Large intestine (tissue), 12 donors: Measurements from ENCODE around the gene NFE2L2. TPM values are rescaled to one million over a fixed set of nuclear protein-coding genes. Genes with fewer than 3 reads are reported as not detected.
A peak's percentile ranks its signal among the peaks of the same experiment; 100 is the strongest.
"Not testable (repeated sequence)": the region's sequence is repeated elsewhere in the genome, so short reads cannot be mapped to it uniquely, and the experiment has no call there.

Experiments
- DNase-seq, 2 donors: peaks; one replicate each; pipeline versions ENCODE4 v3.0.0 to v3.0.0-alpha.2; 2013
- H3K27ac ChIP-seq: one replicate; pipeline ENCODE4 v1.5.1; 2013; ENCODE audit warnings: low read length
- H3K27me3 ChIP-seq: 2 replicates; pipeline ENCODE4 v1.6.1; 2013; ENCODE audit warnings: low read length; ENCODE audit not compliant: control insufficient read depth, insufficient read depth
- H3K36me3 ChIP-seq: 2 replicates; pipeline ENCODE4 v1.6.1; 2013; ENCODE audit warnings: low read length; ENCODE audit not compliant: control insufficient read depth, insufficient read depth
- H3K4me1 ChIP-seq: one replicate; pipeline ENCODE4 v1.6.1; 2013; ENCODE audit warnings: low read length; ENCODE audit not compliant: control insufficient read depth, insufficient read depth
- H3K4me3 ChIP-seq: one replicate; pipeline ENCODE4 v1.5.1; 2013; ENCODE audit warnings: low read length
- H3K9me3 ChIP-seq: one replicate; pipeline ENCODE4 v1.6.1; 2013; ENCODE audit warnings: mild to moderate bottlenecking, low read depth, low read length, moderate library complexity; ENCODE audit not compliant: control insufficient read depth
- WGBS: methylation state at CpG from one replicate; pipeline ENCODE4 v1.1.5; 2013; ENCODE audit warnings: low lambda C conversion rate; ENCODE audit not compliant: insufficient coverage; 5-methylcytosine and 5-hydroxymethylcytosine counted together
- long read RNA-seq, 11 donors: transcript quantifications; one replicate each; lab custom pipeline, GENCODE V29; 2026
- polyA plus RNA-seq: library from polyadenylated mRNA; unstranded; fragments of 120-200 nt; gene quantifications from one replicate; pipeline ENCODE4 v1.2.1, GENCODE V29; 2013

The NFE2L2 gene
- polyA plus RNA-seq: 86.4 TPM
- long read RNA-seq, donor 1, transcript NFE2L2-201 (5 exons, 2,853 nt): major isoform, 15 of 19 reads
- long read RNA-seq, donor 1, partial matches to known transcripts: 0 of 19 reads
- long read RNA-seq, donor 1, other reads (novel, unspliced or antisense): 0 of 19 reads
- long read RNA-seq, donor 2, transcript NFE2L2-201 (5 exons, 2,853 nt): major isoform, 19 of 71 reads
- long read RNA-seq, donor 2, transcript NFE2L2-202 (5 exons, 2,651 nt): minor isoform, 10 of 71 reads
- long read RNA-seq, donor 2, partial matches to known transcripts: 38 of 71 reads
- long read RNA-seq, donor 2, other reads (novel, unspliced or antisense): 0 of 71 reads
- long read RNA-seq, donor 3: 0 reads
- long read RNA-seq, donor 4, partial matches to known transcripts: 0 of 5 reads
- long read RNA-seq, donor 4, other reads (novel, unspliced or antisense): 0 of 5 reads
- long read RNA-seq, donor 5, transcript NFE2L2-202 (5 exons, 2,651 nt): major isoform, 6 of 14 reads
- long read RNA-seq, donor 5, transcript NFE2L2-201 (5 exons, 2,853 nt): major isoform, 6 of 14 reads
- long read RNA-seq, donor 5, partial matches to known transcripts: 0 of 14 reads
- long read RNA-seq, donor 5, other reads (novel, unspliced or antisense): 0 of 14 reads
- long read RNA-seq, donor 6, transcript NFE2L2-210 (2 exons, 521 nt): major isoform, 14 of 30 reads
- long read RNA-seq, donor 6, transcript NFE2L2-201 (5 exons, 2,853 nt): minor isoform, 13 of 30 reads
- long read RNA-seq, donor 6, partial matches to known transcripts: 0 of 30 reads
- long read RNA-seq, donor 6, other reads (novel, unspliced or antisense): 0 of 30 reads
- long read RNA-seq, donor 7, transcript NFE2L2-210 (2 exons, 521 nt): major isoform, 6 of 13 reads
- long read RNA-seq, donor 7, transcript NFE2L2-201 (5 exons, 2,853 nt): major isoform, 6 of 13 reads
- long read RNA-seq, donor 7, partial matches to known transcripts: 0 of 13 reads
- long read RNA-seq, donor 7, other reads (novel, unspliced or antisense): 0 of 13 reads
- long read RNA-seq, donor 8, transcript NFE2L2-201 (5 exons, 2,853 nt): major isoform, 26 of 45 reads
- long read RNA-seq, donor 8, transcript NFE2L2-210 (2 exons, 521 nt): minor isoform, 13 of 45 reads
- long read RNA-seq, donor 8, transcript NFE2L2-202 (5 exons, 2,651 nt): minor isoform, 5 of 45 reads
- long read RNA-seq, donor 8, partial matches to known transcripts: 0 of 45 reads
- long read RNA-seq, donor 8, other reads (novel, unspliced or antisense): 0 of 45 reads
- long read RNA-seq, donor 9, transcript NFE2L2-201 (5 exons, 2,853 nt): major isoform, 10 of 22 reads
- long read RNA-seq, donor 9, transcript NFE2L2-210 (2 exons, 521 nt): minor isoform, 7 of 22 reads
- long read RNA-seq, donor 9, partial matches to known transcripts: 0 of 22 reads
- long read RNA-seq, donor 9, other reads (novel, unspliced or antisense): 0 of 22 reads
- long read RNA-seq, donor 10, transcript NFE2L2-210 (2 exons, 521 nt): minor isoform, 6 of 36 reads
- long read RNA-seq, donor 10, transcript NFE2L2-201 (5 exons, 2,853 nt): major isoform, 24 of 36 reads
- long read RNA-seq, donor 10, transcript NFE2L2-202 (5 exons, 2,651 nt): minor isoform, 6 of 36 reads
- long read RNA-seq, donor 10, partial matches to known transcripts: 0 of 36 reads
- long read RNA-seq, donor 10, other reads (novel, unspliced or antisense): 0 of 36 reads
- long read RNA-seq, donor 11, transcript NFE2L2-210 (2 exons, 521 nt): minor isoform, 5 of 38 reads
- long read RNA-seq, donor 11, transcript NFE2L2-201 (5 exons, 2,853 nt): major isoform, 20 of 38 reads
- long read RNA-seq, donor 11, transcript NFE2L2-202 (5 exons, 2,651 nt): minor isoform, 6 of 38 reads
- long read RNA-seq, donor 11, partial matches to known transcripts: 6 of 38 reads
- long read RNA-seq, donor 11, other reads (novel, unspliced or antisense): 0 of 38 reads

DNA sequence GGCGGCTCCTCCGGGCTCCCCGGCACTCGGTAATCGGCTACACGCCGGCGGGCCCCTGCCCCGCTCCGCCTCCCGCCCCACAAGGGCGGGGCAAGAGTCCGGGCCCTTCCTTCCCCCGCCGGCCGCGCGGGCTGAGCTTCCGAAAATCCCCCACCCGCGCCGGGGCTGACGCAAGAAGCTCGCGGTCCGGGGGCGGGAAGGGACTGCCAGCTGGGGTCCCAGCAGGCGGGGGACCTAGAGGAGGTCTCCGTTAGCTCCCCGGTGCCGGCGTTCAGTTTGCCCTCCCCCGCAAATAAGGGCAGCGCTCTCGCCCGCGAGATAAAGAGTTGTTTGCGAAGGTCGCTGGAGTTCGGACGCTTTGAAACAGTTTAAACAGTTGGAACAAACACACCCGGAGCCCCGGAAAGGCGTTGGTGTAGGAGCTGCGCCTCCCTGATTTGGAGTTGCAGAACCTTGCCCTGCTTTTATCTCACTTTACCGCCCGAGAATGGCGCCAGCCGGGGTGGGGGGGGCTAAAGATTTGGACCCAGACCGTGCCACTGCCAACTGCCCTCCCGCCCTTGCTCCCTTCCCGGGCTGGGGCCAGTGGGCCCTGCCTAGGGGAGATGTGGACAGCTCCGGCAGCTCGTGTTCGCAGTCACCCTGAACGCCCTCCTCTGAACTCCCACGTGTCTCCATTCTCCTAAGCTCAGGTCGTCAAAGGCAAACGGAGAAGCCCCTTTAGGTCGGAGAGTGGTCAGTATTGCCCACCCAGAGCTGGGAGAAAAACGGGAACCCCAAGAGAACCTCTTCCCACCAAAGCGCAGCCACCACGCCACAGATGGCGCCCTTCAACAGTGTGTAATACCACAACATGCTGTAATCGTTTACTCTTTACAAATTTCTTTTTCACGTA is at the start of gene NFE2L2:
NFE2L2 (minus strand) TSS at position 35 of the 895 bp plus-strand sequence. CDS start 151 bp downstream, outside the sequence.
- Histone ChIP-seq H3K27me3 (no peaks in the 10 kb centered on the region), H3K4me1 (peaks cover 30% of the 10 kb centered on the region), H3K36me3 (no peaks in the 10 kb centered on the region), H3K27ac (peak within 1 kb of the TSS; percentile 98), H3K9me3 (peaks cover 5% of the 10 kb centered on the region), H3K4me3 (peak within 1 kb of the TSS; percentile 99)
- peak; percentile 91 to 96 for DNase-seq
- WGBS: 0% methylated on average over 2 of the region's 66 CpGs

- H3K36me3 ChIP-seq: no peaks in the 10 kb centered on the region
- no peak for DNase-seq
- 100% methylated on average over 1 of the region's 1 CpG for WGBS
- no peaks in the 10 kb centered on the region for H3K9me3 ChIP-seq
- peaks cover 9% of the 10 kb centered on the region for H3K4me1 ChIP-seq
- H3K4me3 ChIP-seq: no peak overlapping the region
- H3K27me3 ChIP-seq: no peaks in the 10 kb centered on the region
- no peak overlapping the region for H3K27ac ChIP-seq
These were observed 49.7 kb upstream of the NFE2L2 start for GRCh38 chr2:177314194-177314593.

GRCh38 chr2:177313162-177313781 is 48.7 kb upstream of the NFE2L2 start:
- no peaks in the 10 kb centered on the region for H3K9me3 ChIP-seq
- no peak overlapping the region for H3K4me3 ChIP-seq
- H3K27me3 ChIP-seq: no peaks in the 10 kb centered on the region
- H3K36me3 ChIP-seq: no peaks in the 10 kb centered on the region
- peaks cover 9% of the 10 kb centered on the region for H3K4me1 ChIP-seq
- 100% methylated on average over 1 of the region's 2 CpGs for WGBS
- DNase-seq: no peak
- H3K27ac ChIP-seq: no peak overlapping the region

- 100% methylated on average over 1 of the region's 1 CpG for WGBS
- H3K9me3 ChIP-seq: no peaks in the 10 kb centered on the region
- H3K27ac ChIP-seq: no peak overlapping the region
- H3K4me1 ChIP-seq: peaks cover 6% of the 10 kb centered on the region
- DNase-seq: no peak
- no peaks in the 10 kb centered on the region for H3K27me3 ChIP-seq
- H3K4me3 ChIP-seq: no peak overlapping the region
- H3K36me3 ChIP-seq: no peaks in the 10 kb centered on the region
These were observed 48.0 kb upstream of the NFE2L2 start for GRCh38 chr2:177312562-177312961.

- DNase-seq, H3K4me1 ChIP-seq, H3K27me3 ChIP-seq, H3K36me3 ChIP-seq, H3K9me3 ChIP-seq, H3K27ac ChIP-seq, H3K4me3 ChIP-seq: not testable (repeated sequence)
- 71% methylated on average over 1 of the region's 7 CpGs for whole genome bisulfite sequencing
These were observed 45.3 kb upstream of the NFE2L2 start for GRCh38 chr2:177309672-177310309.

- no peak for DNase-seq
- Histone ChIP-seq H3K4me1 (no peaks in the 10 kb centered on the region), H3K27me3 (no peaks in the 10 kb centered on the region), H3K27ac (no peak overlapping the region), H3K36me3 (no peaks in the 10 kb centered on the region), H3K4me3 (no peak overlapping the region), H3K9me3 (no peaks in the 10 kb centered on the region)
- no CpG with 5 or more reads among the region's 3 CpGs for WGBS
These were observed 42.0 kb upstream of the NFE2L2 start for GRCh38 chr2:177306550-177306949.

DNA sequence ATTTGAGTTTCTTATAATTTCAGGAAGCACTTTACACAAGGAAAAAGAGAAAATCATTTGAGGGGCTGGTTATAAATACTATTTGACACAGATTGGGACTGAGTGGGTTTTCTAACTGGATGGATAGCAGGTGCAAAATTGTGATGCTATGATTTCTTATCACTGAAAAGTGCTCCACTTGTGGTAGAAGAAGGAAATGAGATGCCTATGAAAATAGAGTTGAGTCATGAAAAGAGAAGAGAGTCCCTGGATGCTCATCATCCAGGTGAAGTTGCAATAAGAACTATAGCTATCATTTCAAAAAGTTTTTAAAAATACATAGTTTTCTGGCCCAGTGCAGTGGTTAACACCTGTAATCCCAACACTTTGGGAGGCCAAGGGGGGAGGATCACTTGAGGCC is 39.4 kb upstream of the NFE2L2 start:
- Histone ChIP-seq H3K27me3 (no peaks in the 10 kb centered on the region), H3K4me1 (no peaks in the 10 kb centered on the region), H3K4me3 (no peak overlapping the region), H3K9me3 (no peaks in the 10 kb centered on the region), H3K27ac (no peak overlapping the region), H3K36me3 (no peaks in the 10 kb centered on the region)
- DNase-seq: no peak

GRCh38 chr2:177302552-177302951 is 38.0 kb upstream of the NFE2L2 start:
- Histone ChIP-seq H3K4me1 (no peaks in the 10 kb centered on the region), H3K36me3 (no peaks in the 10 kb centered on the region), H3K4me3 (no peak overlapping the region), H3K27ac (no peak overlapping the region), H3K9me3 (no peaks in the 10 kb centered on the region), H3K27me3 (no peaks in the 10 kb centered on the region)
- DNase-seq: no peak
- WGBS: no CpG with 5 or more reads among the region's 2 CpGs
